Measurements from ENCODE around the gene BAHD1.

- TF ChIP-seq KAT7 (CRISPR knock-in tag; IDR thresholded peaks at IDR 0.05; ENCODE audit: borderline replicate concordance) (no peak), ZNF232 (CRISPR knock-in tag; IDR thresholded peaks at IDR 0.05) (no peak), USF2 (CRISPR knock-in tag; IDR thresholded peaks at IDR 0.05) (no peak), CTCF (IDR thresholded peaks at IDR 0.05) (no peak), E2F1 (CRISPR knock-in tag; IDR thresholded peaks at IDR 0.05) (no peak), ELF4 (CRISPR knock-in tag; IDR thresholded peaks at IDR 0.05; ENCODE audit: low read depth) (no peak)
- TF ChIP-seq, protein P1, sequence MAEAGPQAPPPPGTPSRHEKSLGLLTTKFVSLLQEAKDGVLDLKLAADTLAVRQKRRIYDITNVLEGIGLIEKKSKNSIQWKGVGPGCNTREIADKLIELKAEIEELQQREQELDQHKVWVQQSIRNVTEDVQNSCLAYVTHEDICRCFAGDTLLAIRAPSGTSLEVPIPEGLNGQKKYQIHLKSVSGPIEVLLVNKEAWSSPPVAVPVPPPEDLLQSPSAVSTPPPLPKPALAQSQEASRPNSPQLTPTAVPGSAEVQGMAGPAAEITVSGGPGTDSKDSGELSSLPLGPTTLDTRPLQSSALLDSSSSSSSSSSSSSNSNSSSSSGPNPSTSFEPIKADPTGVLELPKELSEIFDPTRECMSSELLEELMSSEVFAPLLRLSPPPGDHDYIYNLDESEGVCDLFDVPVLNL (CRISPR knock-in tag; IDR thresholded peaks at IDR 0.05; ENCODE audit: borderline replicate concordance, low read depth), result no peak
- TF ChIP-seq, protein P2, sequence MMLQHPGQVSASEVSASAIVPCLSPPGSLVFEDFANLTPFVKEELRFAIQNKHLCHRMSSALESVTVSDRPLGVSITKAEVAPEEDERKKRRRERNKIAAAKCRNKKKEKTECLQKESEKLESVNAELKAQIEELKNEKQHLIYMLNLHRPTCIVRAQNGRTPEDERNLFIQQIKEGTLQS (CRISPR knock-in tag; conservative IDR thresholded peaks at IDR 0.05), result no peak
These were observed 14.2 kb downstream of the BAHD1 start for GRCh38 chr15:40454904-40455391.

Measured in WTC11 (cell line).